ENCODE data around the gene RBKS. TPM values are rescaled to one million over a fixed set of nuclear protein-coding genes. Genes with fewer than 3 reads are reported as not detected.

The RBKS gene
- total and polyA plus RNA-seq, 2 of the 8 experiments (the other 6 are each of a cell fraction or from before 2014, with no cell fraction given): 1.1 to 1.5 TPM

- no peak for TF ChIP-seq MAX (IDR thresholded peaks at IDR 0.05)
- TF ChIP-seq POLR2A (IDR thresholded peaks at IDR 0.05; ENCODE audit: control extremely low read depth in 1 of 2, low read depth in 2 of 2, low read length in 2 of 2): no peak
Measured at GRCh38 chr2:27754831-27755230, 135.4 kb downstream of the RBKS start (continued).

Data from H1 (cell line).